ENCODE data around the gene DBF4. TPM values are rescaled to one million over a fixed set of nuclear protein-coding genes. Genes with fewer than 3 reads are reported as not detected.
"Not testable (repeated sequence)": the region's sequence is repeated elsewhere in the genome, so short reads cannot be mapped to it uniquely, and the experiment has no call there.

Gene DBF4
- total RNA-seq, 1 donor from 2014 or later: 8.6 TPM

DNA sequence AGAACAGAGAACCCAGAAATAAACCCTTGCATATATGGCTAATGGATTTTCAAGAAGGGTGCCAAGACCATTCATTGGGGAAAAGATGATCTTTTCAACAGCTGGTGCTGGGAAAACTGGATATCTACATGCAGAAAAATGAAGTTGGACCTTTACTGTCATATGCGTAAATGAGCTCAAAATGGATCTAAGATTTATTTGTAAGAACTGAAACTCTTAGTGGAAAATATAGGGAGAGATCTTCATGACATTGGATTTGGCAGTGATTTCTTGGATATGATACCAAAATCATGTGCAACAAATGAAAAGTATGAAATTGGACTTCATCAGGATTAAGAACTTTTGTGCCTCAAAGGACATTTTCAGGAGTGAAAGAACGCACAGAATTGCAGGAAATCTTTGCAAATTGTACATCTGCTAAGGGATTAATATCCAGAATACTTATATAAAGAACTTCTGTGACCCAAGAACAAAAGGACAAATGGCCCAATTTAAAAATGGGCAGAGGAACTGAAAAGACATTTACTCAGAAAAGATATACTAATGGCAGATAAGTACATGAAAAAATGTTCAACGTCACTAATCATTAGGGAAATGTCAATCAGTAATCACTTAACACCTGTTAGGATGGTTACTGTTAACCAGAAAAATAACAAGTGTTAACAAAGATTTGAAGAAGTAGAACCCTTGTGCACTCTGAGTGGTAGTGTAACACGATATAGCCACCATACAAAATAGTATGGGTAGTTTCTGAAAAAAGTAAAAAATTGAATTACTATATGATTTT is 6.1 kb downstream of the DBF4 start:
- no peak for DNase-seq (ENCODE audit: low read depth)

- no peak for DNase-seq (ENCODE audit: low read depth)
Observed at GRCh38 chr7:87885018-87885417, 8.7 kb downstream of the DBF4 start.

DNA sequence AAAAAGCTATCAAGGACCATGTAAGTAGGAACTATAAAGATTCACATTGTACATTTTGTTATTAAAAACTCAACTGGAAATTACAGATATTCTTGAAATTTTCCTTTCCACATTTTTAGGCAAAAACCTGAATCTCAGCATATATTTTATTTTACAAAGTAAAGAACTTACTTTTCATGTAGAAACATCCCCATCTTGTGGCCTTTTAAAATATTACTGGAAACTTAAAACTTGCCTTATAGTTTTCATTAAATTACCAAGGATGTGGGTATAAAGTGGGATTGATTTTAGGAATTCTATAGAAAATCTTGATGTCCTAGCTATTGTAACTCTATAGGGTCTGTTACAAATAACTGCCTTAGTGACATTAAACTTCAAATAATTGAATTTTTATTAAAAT is 10.6 kb downstream of the DBF4 start:
- peak; percentile 61 for DNase-seq (ENCODE audit: low read depth)

GRCh38 chr7:87895363-87895762 is 19.1 kb downstream of the DBF4 start:
- no peak for DNase-seq (ENCODE audit: low read depth)

DNA sequence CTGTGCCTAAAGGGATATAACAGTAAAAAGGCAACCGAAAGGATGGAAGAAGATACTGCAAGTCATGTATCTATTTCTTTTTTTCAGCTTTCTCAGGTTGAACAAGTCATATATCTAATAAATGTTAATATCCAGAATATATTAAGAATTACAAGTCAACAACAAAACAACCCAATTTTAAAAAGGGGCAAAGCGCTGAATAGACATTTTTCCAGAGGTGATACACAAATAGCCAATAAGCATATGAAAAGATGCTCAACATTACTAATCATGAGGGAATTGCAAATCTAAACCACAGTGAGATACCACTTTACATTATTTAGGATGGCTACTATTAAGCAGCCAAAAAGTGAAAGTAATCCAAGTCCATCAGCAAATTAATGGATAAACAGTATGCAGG is 23.0 kb downstream of the DBF4 start:
- DNase-seq (ENCODE audit: low read depth): no peak

DNA sequence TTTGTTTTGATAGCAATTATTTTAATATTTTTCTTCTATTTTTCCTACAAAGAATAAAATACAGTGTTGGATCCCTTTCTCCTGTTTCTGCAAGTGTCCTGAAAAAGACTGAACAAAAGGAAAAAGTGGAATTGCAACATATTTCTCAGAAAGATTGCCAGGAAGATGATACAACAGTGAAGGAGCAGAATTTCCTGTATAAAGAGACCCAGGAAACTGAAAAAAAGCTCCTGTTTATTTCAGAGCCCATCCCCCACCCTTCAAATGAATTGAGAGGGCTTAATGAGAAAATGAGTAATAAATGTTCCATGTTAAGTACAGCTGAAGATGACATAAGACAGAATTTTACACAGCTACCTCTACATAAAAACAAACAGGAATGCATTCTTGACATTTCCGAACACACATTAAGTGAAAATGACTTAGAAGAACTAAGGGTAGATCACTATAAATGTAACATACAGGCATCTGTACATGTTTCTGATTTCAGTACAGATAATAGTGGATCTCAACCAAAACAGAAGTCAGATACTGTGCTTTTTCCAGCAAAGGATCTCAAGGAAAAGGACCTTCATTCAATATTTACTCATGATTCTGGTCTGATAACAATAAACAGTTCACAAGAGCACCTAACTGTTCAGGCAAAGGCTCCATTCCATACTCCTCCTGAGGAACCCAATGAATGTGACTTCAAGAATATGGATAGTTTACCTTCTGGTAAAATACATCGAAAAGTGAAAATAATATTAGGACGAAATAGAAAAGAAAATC is 31.0 kb downstream of the DBF4 start:
- DNase-seq (ENCODE audit: low read depth): peak; percentile 18

- DNase-seq (ENCODE audit: low read depth): not testable (repeated sequence)
Observed at GRCh38 chr7:87908814-87909213, 32.5 kb downstream of the DBF4 start.

- no peak for DNase-seq (ENCODE audit: low read depth)
Observed at GRCh38 chr7:87912121-87912520, 35.8 kb downstream of the DBF4 start.

GRCh38 chr7:87918740-87919139 is 42.4 kb downstream of the DBF4 start:
- DNase-seq (ENCODE audit: low read depth): no peak

DNA sequence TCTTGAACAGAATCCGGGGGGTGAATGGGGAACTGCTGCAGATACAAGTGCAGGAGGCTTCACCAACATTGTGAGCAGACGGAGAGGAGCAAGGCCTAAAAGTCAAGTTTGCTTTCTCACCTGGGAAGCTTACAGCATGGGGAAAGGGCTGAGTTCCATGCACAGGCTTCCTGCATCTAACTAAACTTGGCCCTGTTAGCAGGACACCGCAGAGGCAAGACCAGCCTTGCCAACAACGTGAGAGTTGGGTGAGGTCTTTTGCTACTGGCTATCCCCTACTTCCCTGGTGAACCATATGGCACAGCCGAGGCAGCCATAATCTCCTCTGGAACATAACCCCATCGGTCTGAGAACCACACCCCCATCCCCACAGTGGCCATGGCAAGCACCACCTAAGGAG is 43.6 kb downstream of the DBF4 start:
- no peak for DNase-seq (ENCODE audit: low read depth)

DNA sequence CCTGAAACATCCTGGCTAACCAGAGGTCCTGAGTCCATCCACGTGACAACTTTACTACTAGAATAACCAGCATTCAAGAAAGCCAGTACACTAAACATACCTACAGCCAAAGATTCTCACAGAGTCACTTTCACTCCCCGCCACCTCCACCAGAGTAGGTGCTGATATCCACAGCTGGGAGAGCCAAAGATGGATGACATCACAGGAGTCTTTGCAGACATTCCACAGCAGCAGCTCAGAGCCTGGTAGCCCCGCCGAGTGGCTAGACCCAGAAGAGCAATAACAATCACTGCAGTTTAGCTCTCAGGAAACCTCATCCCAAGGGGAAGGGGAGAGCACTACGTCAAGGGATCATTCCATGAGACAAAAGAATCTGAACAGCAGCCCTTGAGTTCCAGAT is 44.3 kb downstream of the DBF4 start:
- no peak for DNase-seq (ENCODE audit: low read depth)

DNA sequence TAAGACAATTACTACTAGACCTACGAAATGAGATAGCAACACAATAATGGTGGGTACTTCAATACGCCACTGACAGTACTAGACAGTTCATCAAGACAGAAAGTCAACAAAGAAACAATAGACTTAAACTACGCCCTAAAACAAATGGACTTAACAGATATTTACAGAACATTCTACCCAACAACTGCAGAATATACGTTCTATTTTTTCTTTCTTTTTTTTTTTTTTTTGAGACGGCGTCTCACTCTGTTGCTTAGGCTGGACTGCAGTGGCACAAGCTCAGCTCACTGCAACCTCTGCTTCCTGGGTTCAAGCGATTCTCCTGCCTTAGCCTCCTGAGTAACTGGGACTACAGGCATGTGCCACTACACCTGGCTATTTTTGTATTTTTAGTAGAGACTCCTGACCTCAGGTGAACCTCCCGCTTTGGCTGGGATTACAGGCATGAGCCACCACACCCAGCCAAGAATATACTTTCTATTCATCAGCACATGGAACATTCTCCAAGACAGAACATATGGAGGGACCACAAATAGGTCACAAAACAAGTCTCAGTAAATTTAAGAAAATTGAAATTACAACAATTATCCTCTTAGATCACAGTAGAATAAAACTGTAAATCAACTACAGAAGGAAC is 46.6 kb downstream of the DBF4 start:
- DNase-seq (ENCODE audit: low read depth): not testable (repeated sequence)

GRCh38 chr7:87926581-87927461 is 50.5 kb downstream of the DBF4 start:
- DNase-seq (ENCODE audit: low read depth): peak; percentile 60

GRCh38 chr7:87933605-87933952 is 57.3 kb downstream of the DBF4 start:
- DNase-seq (ENCODE audit: low read depth): no peak

DNA sequence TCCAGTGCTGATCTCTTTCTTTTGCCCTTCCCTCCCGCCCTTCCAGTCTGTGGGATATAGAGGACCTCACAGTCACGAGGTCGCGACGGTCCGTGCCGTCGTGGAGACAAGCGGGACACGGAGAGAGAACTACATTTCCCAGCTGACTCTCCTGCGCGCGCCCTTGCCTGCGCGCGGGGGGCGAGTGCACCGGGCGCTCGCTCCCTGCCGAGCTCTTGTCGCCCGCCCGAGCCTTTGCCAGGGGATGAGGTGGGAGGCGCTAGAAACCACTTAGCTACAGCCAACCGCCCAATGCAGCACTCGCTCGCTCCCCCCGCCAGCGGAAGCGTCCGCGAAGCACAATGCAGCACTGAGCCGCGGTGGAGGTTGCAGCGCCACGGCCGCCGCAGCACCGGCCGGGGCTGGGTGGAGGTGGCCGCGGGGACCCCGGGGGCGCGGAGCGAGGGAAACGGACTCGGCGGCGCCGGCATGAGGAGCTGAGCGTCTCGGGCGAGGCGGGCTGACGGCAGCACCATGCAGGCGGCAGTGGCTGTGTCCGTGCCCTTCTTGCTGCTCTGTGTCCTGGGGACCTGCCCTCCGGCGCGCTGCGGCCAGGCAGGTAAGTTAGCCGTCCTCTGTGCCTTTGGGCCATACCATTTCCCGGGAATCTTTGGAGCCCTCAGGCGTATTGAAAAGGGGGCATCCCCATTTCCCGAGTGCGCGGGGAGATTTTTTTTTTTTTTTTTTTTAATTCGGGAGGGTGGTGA is 57.8 kb downstream of the DBF4 start, which contains the start of gene ADAM22:
TSS of gene ADAM22 (plus strand) at position 299 of the 746 bp plus-strand sequence. CDS start at position 514, 215 bp downstream.
- DNase-seq (ENCODE audit: low read depth): peak; percentile 72

- DNase-seq (ENCODE audit: low read depth): no peak
Observed at GRCh38 chr7:87934699-87935383, 58.5 kb downstream of the DBF4 start.

- no peak for DNase-seq (ENCODE audit: low read depth)
Observed at GRCh38 chr7:87935384-87935706, 59.1 kb downstream of the DBF4 start.

- no peak for DNase-seq (ENCODE audit: low read depth)
Observed at GRCh38 chr7:87941138-87941537, 64.8 kb downstream of the DBF4 start.

DNA sequence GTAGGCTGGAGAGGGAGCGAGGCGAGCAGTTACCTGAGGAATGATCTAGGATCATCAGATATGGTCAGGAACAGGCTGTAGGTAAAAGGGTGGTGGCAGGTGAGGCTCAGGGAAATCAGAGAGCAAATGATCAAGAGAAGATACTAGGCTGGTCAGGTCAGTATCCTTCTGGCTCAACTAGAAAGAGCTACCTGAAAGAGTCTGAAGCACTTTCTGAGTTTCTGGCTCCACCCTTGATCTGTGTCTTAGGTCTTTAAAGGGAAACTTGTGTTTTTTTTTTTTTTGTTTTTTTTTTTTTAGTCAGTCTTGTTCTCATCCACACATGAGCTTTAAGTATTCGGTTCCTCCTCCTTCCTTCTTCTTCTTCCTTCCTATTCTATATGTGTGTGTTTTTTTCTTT is 68.3 kb downstream of the DBF4 start:
- no peak for DNase-seq (ENCODE audit: low read depth)

GRCh38 chr7:87945926-87946325 is 69.6 kb downstream of the DBF4 start:
- not testable (repeated sequence) for DNase-seq (ENCODE audit: low read depth)

GRCh38 chr7:87948371-87948770 is 72.1 kb downstream of the DBF4 start:
- no peak for DNase-seq (ENCODE audit: low read depth)
